Measurements from ENCODE around the gene CER1. TPM values are rescaled to one million over a fixed set of nuclear protein-coding genes. Genes with fewer than 3 reads are reported as not detected.

The CER1 gene
- total RNA-seq, 1 experiment from 2014 or later = not detected

DNA sequence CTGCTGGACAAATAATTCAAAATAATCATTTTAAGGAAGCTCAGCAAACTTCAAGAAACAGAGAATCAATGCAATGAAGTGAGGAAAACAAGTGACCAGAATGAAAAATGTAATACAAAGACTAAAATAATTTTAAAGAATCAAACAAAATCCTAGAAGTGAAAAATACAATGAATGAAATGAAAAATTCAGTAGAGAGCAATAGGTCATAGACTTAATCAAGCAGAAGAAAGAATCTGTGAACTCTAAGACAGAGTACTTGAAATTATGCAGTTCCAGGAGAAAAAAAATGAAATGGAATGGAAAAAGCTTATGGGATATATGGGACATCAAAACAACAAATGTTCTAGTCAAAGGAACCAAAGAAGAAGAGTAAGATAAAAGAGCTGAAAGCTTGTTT lies 17.5 kb downstream of the CER1 start:
- peaks cover 11% of the 10 kb centered on the region for H3K27me3 ChIP-seq (ENCODE audit: insufficient read depth, low read length)
- ChIA-PET CTCF (no interaction called here), RAD21 (ENCODE audit: low non-redundant PET in 1 of 2, low total read pairs in 2 of 2, uncharacterized antibody in 2 of 2, unreplicated experiment in 2 of 2) (no interaction called here), POLR2A (no interaction called here)
- no peak overlapping the region for H2AFZ ChIP-seq (ENCODE audit: low read depth, low read length, poor library complexity, severe bottlenecking)
- ATAC-seq (no peak), DNase-seq (ENCODE audit: low read depth, low spot score) (no peak)
- no peaks in the 10 kb centered on the region for H3K9me3 ChIP-seq (ENCODE audit: control insufficient read depth in 1 of 2, insufficient read depth in 1 of 2, low read depth in 1 of 2, low read length in 2 of 2)
- H3K4me1 ChIP-seq (ENCODE audit: control insufficient read depth in 1 of 2, insufficient read depth in 2 of 2, low read length in 2 of 2) = no peaks in the 10 kb centered on the region
- no peak overlapping the region for H3K4me3 ChIP-seq (replicated peaks in 1 of 2; ENCODE audit: low read depth in 1 of 2, low read length in 2 of 2)
- H3K27ac ChIP-seq (ENCODE audit: low read depth, low read length) = no peak overlapping the region
- no peak overlapping the region for H3K9ac ChIP-seq (ENCODE audit: low read length)
- no TSS peak for BruUV-seq (replicated peaks)
- H3K4me2 ChIP-seq (ENCODE audit: low read length) = no peak overlapping the region
- intact Hi-C loops (cut with micrococcal nuclease) = no loop called here
- no peaks in the 10 kb centered on the region for H4K20me1 ChIP-seq (ENCODE audit: insufficient read depth)
- no peaks in the 10 kb centered on the region for H3K9me2 ChIP-seq (ENCODE audit: insufficient read depth)
- TF ChIP-seq ZNF274 (IDR thresholded peaks at IDR 0.05; ENCODE audit: low read depth, low read length) = no peak
- no peak for TF ChIP-seq ELF1 (IDR thresholded peaks at IDR 0.05; ENCODE audit: borderline replicate concordance, low read depth)
- TF ChIP-seq, protein P1, sequence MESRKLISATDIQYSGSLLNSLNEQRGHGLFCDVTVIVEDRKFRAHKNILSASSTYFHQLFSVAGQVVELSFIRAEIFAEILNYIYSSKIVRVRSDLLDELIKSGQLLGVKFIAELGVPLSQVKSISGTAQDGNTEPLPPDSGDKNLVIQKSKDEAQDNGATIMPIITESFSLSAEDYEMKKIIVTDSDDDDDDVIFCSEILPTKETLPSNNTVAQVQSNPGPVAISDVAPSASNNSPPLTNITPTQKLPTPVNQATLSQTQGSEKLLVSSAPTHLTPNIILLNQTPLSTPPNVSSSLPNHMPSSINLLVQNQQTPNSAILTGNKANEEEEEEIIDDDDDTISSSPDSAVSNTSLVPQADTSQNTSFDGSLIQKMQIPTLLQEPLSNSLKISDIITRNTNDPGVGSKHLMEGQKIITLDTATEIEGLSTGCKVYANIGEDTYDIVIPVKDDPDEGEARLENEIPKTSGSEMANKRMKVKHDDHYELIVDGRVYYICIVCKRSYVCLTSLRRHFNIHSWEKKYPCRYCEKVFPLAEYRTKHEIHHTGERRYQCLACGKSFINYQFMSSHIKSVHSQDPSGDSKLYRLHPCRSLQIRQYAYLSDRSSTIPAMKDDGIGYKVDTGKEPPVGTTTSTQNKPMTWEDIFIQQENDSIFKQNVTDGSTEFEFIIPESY (IDR thresholded peaks at IDR 0.05; ENCODE audit: extremely low read depth, insufficient replicate concordance, low read length) = no peak
- TF ChIP-seq SP1 (IDR thresholded peaks at IDR 0.05; ENCODE audit: low read depth) = no peak
- no peak for TF ChIP-seq CBX3 (IDR thresholded peaks at IDR 0.05; ENCODE audit: low read depth)
- no peak for TF ChIP-seq SRF (IDR thresholded peaks at IDR 0.05; ENCODE audit: low read depth)
- TF ChIP-seq TCF7L2 (IDR thresholded peaks at IDR 0.05; ENCODE audit: borderline replicate concordance, extremely low read depth, insufficient read depth, insufficient read length) = no peak
- TF ChIP-seq, protein P2, sequence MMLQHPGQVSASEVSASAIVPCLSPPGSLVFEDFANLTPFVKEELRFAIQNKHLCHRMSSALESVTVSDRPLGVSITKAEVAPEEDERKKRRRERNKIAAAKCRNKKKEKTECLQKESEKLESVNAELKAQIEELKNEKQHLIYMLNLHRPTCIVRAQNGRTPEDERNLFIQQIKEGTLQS (IDR thresholded peaks at IDR 0.05) = no peak
- no peak for TF ChIP-seq SIN3A (IDR thresholded peaks at IDR 0.05; ENCODE audit: low read depth)
- TF ChIP-seq JUND (IDR thresholded peaks at IDR 0.05) = no peak
- TF ChIP-seq, protein P3, sequence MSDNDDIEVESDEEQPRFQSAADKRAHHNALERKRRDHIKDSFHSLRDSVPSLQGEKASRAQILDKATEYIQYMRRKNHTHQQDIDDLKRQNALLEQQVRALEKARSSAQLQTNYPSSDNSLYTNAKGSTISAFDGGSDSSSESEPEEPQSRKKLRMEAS (IDR thresholded peaks at IDR 0.05) = no peak
- H3K79me2 ChIP-seq (ENCODE audit: insufficient read depth, low read length) = no peaks in the 10 kb centered on the region
- no peaks in the 10 kb centered on the region for H3K36me3 ChIP-seq (ENCODE audit: control insufficient read depth in 1 of 2, insufficient read depth in 2 of 2, low read length in 2 of 2)

All from HCT116 (cell line).